C4-2B (cell line): ENCODE data around the gene IFNA4.

Experiments
- CTCF ChIP-seq: fragments of 450-650 bp; conservative IDR thresholded peaks from 2 replicates; pipeline ENCODE4 v1.5.1; 2017; ENCODE audit warnings: mild to moderate bottlenecking
- ZFX ChIP-seq: fragments of 450-650 bp; IDR thresholded peaks from 2 replicates; pipeline ENCODE4 v1.6.1; 2017

- TF ChIP-seq CTCF (no peak), ZFX (no peak)
Measured at GRCh38 chr9:21171351-21171750, 16.0 kb downstream of the IFNA4 start.
